Mammary epithelial cell (primary cell): ENCODE results near the gene SPEM1.

Experiments
- EZH2 ChIP-seq: IDR thresholded peaks from 2 replicates; pipeline ENCODE4 v1.6.1; 2012; ENCODE audit warnings: low read length, inconsistent platforms, borderline replicate concordance
- TF ChIP-seq, protein P1 (sequence below), 2 donors: IDR thresholded peaks in 1 of 2; conservative IDR thresholded peaks in 1 of 2; 2 replicates each; pipeline ENCODE4 v1.5.1; 2011 to 2012; ENCODE audit warnings: inconsistent platforms in 2 of 2, low read length in 2 of 2, mild to moderate bottlenecking in 2 of 2, control low read depth in 1 of 2, low read depth in 1 of 2; ENCODE audit not compliant: insufficient read depth in 1 of 2; ENCODE audit errors: extremely low read depth in 1 of 2

- TF ChIP-seq, protein P1, sequence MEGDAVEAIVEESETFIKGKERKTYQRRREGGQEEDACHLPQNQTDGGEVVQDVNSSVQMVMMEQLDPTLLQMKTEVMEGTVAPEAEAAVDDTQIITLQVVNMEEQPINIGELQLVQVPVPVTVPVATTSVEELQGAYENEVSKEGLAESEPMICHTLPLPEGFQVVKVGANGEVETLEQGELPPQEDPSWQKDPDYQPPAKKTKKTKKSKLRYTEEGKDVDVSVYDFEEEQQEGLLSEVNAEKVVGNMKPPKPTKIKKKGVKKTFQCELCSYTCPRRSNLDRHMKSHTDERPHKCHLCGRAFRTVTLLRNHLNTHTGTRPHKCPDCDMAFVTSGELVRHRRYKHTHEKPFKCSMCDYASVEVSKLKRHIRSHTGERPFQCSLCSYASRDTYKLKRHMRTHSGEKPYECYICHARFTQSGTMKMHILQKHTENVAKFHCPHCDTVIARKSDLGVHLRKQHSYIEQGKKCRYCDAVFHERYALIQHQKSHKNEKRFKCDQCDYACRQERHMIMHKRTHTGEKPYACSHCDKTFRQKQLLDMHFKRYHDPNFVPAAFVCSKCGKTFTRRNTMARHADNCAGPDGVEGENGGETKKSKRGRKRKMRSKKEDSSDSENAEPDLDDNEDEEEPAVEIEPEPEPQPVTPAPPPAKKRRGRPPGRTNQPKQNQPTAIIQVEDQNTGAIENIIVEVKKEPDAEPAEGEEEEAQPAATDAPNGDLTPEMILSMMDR (conservative IDR thresholded peaks at IDR 0.05 in 1 of 2, IDR thresholded peaks at IDR 0.05 in 1 of 2; ENCODE audit: extremely low read depth in 1 of 2, insufficient read depth in 1 of 2, low read depth in 1 of 2, low read length in 2 of 2): no peak
- no peak for TF ChIP-seq EZH2
Measured at GRCh38 chr17:7410634-7411426, 9.3 kb upstream of the SPEM1 start.
